Measurements from ENCODE around the gene EDNRB.
A peak's percentile ranks its signal among the peaks of the same experiment; 100 is the strongest.
"Not testable (repeated sequence)": the region's sequence is repeated elsewhere in the genome, so short reads cannot be mapped to it uniquely, and the experiment has no call there.

EDNRB gene

GRCh38 chr13:77918391-77919245, at the start of gene EDNRB:
TSS of gene EDNRB (minus strand) at chr13:77918831. CDS start at chr13:77918573, 258 bp downstream.
- peak; percentile 53 for DNase-seq

- DNase-seq = no peak
Observed at GRCh38 chr13:77966671-77967070, 48.0 kb upstream of the EDNRB start.

- DNase-seq = no peak
Observed at GRCh38 chr13:77952737-77953136, 34.1 kb upstream of the EDNRB start.

- DNase-seq = no peak
Observed at GRCh38 chr13:77952276-77952675, 33.6 kb upstream of the EDNRB start.

- no peak for DNase-seq
Observed at GRCh38 chr13:77946522-77946921, 27.9 kb upstream of the EDNRB start.

GRCh38 chr13:77935063-77935462, 16.4 kb upstream of the EDNRB start:
- DNase-seq = not testable (repeated sequence)

- no peak for DNase-seq
Observed at GRCh38 chr13:77930430-77930829, 11.8 kb upstream of the EDNRB start.

GRCh38 chr13:77928909-77929308, 10.3 kb upstream of the EDNRB start:
- peak; percentile 32 for DNase-seq

GRCh38 chr13:77925616-77926015, 7.0 kb upstream of the EDNRB start:
- DNase-seq = no peak

- no peak for DNase-seq
Observed at GRCh38 chr13:77919921-77920294, 1.3 kb upstream of the EDNRB start.

GRCh38 chr13:77919246-77919920, 752 bp upstream of the EDNRB start:
- DNase-seq = peak; percentile 28

- peak; percentile 42 for DNase-seq
Observed at GRCh38 chr13:77916488-77916887, 2.1 kb downstream of the EDNRB start.

GRCh38 chr13:77915686-77916085, 2.9 kb downstream of the EDNRB start:
- DNase-seq = peak; percentile 13

- no peak for DNase-seq
Observed at GRCh38 chr13:77913003-77913402, 5.6 kb downstream of the EDNRB start.

GRCh38 chr13:77911751-77912150, 6.9 kb downstream of the EDNRB start:
- no peak for DNase-seq

GRCh38 chr13:77909827-77910226, 8.8 kb downstream of the EDNRB start:
- no peak for DNase-seq

- DNase-seq = no peak
Observed at GRCh38 chr13:77908531-77908930, 10.1 kb downstream of the EDNRB start.

- DNase-seq = no peak
Observed at GRCh38 chr13:77907666-77908341, 10.8 kb downstream of the EDNRB start.

- no peak for DNase-seq
Observed at GRCh38 chr13:77904031-77904430, 14.6 kb downstream of the EDNRB start.

- no peak for DNase-seq
Observed at GRCh38 chr13:77903435-77903834, 15.2 kb downstream of the EDNRB start.

- no peak for DNase-seq
Observed at GRCh38 chr13:77902319-77902963, 16.2 kb downstream of the EDNRB start.

- DNase-seq = peak; percentile 53
Observed at GRCh38 chr13:77898097-77898496, 20.5 kb downstream of the EDNRB start.

GRCh38 chr13:77896977-77897376, 21.7 kb downstream of the EDNRB start:
- DNase-seq = no peak
